ENCODE results near the gene LRRC1.
"Not testable (repeated sequence)": the region's sequence is repeated elsewhere in the genome, so short reads cannot be mapped to it uniquely, and the experiment has no call there.

The LRRC1 gene

GRCh38 chr6:53794720-53795339 lies at the start of gene LRRC1:
Gene LRRC1 (plus strand): TSS chr6:53795005. CDS start chr6:53795257, 252 bp downstream.
- peak; percentile 96 for DNase-seq

- DNase-seq, result peak; percentile 27
Observed at GRCh38 chr6:53746442-53747103, 48.2 kb upstream of the LRRC1 start.

GRCh38 chr6:53750052-53750650 lies 44.7 kb upstream of the LRRC1 start:
- DNase-seq, result no peak

- no peak for DNase-seq
Observed at GRCh38 chr6:53751417-53751816, 43.4 kb upstream of the LRRC1 start.

GRCh38 chr6:53752440-53752839 lies 42.4 kb upstream of the LRRC1 start:
- DNase-seq, result no peak

GRCh38 chr6:53752856-53753255 lies 41.9 kb upstream of the LRRC1 start:
- no peak for DNase-seq

- no peak for DNase-seq
Observed at GRCh38 chr6:53754330-53754729, 40.5 kb upstream of the LRRC1 start.

GRCh38 chr6:53756396-53756795 lies 38.4 kb upstream of the LRRC1 start:
- DNase-seq, result no peak

- DNase-seq, result no peak
Observed at GRCh38 chr6:53758496-53758895, 36.3 kb upstream of the LRRC1 start.

GRCh38 chr6:53761036-53761435 lies 33.8 kb upstream of the LRRC1 start:
- DNase-seq, result no peak

- DNase-seq, result no peak
Observed at GRCh38 chr6:53765270-53765669, 29.5 kb upstream of the LRRC1 start.

- DNase-seq, result no peak
Observed at GRCh38 chr6:53766930-53767329, 27.9 kb upstream of the LRRC1 start.

- DNase-seq, result no peak
Observed at GRCh38 chr6:53767941-53768340, 26.9 kb upstream of the LRRC1 start.

- no peak for DNase-seq
Observed at GRCh38 chr6:53768636-53769035, 26.2 kb upstream of the LRRC1 start.

- DNase-seq, result no peak
Observed at GRCh38 chr6:53770780-53771249, 24.0 kb upstream of the LRRC1 start.

- DNase-seq, result peak; percentile 99
Observed at GRCh38 chr6:53771785-53772624, 22.8 kb upstream of the LRRC1 start.

GRCh38 chr6:53773044-53773696 lies 21.6 kb upstream of the LRRC1 start:
- DNase-seq, result no peak

- DNase-seq, result not testable (repeated sequence)
Observed at GRCh38 chr6:53776152-53776551, 18.7 kb upstream of the LRRC1 start.

GRCh38 chr6:53784991-53785390 lies 9.8 kb upstream of the LRRC1 start:
- DNase-seq, result not testable (repeated sequence)

- DNase-seq, result no peak
Observed at GRCh38 chr6:53786832-53787231, 8.0 kb upstream of the LRRC1 start.

GRCh38 chr6:53790886-53791285 lies 3.9 kb upstream of the LRRC1 start:
- DNase-seq, result no peak

GRCh38 chr6:53792016-53792415 lies 2.8 kb upstream of the LRRC1 start:
- peak; percentile 18 for DNase-seq

- DNase-seq, result peak; percentile 53
Observed at GRCh38 chr6:53792973-53793317, 1.9 kb upstream of the LRRC1 start.
